SK-N-SH treated with all-trans-retinoic acid at 6 μM for 48 hours (cell line): ENCODE data around the gene LAMA5.

ENCODE experiments used
- ZFP3 ChIP-seq: fragments of 250-450 bp; sonication (Bioruptor Pico); IDR thresholded peaks from 2 replicates; pipeline ENCODE4 v1.5.0; 2020; ENCODE audit warnings: mild to moderate bottlenecking, moderate library complexity
- ZNF565 ChIP-seq: fragments of 450-650 bp; formaldehyde crosslinking; conservative IDR thresholded peaks from 2 replicates; pipeline ENCODE4 v1.5.0; 2020; ENCODE audit warnings: low read depth, mild to moderate bottlenecking, moderate library complexity
- ZNF70 ChIP-seq: fragments of 450-650 bp; formaldehyde crosslinking; IDR thresholded peaks from 2 replicates; pipeline ENCODE4 v1.5.0; 2020; ENCODE audit warnings: mild to moderate bottlenecking, moderate library complexity

DNA sequence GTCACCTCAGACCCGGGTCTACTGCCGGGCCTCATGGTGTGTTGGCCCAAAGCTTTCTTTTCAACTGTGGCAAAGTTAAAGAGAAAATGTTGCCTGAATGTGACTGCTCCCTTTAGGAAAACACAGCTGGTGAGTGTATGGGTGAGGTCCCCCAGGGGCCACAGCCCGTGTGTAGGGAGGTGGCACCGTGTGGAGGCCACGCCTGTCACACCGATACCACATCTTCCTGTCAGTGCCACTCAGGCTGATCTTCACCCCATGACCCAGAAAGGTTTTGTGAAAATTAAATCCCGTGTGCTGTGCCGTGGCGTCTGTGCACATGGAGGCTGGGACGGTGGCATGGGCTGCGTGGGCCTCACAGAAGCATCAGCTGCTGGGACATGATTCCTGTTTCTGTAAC lies 75.0 kb downstream of the LAMA5 start:
- TF ChIP-seq ZNF565 (CRISPR knock-in tag), result no peak
- no peak for TF ChIP-seq ZNF70
- no peak for TF ChIP-seq ZFP3
